Central memory CD4-positive, alpha-beta T cell (primary cell): ENCODE measurements around the gene NDFIP1.
A peak's percentile ranks its signal among the peaks of the same experiment; 100 is the strongest.

ENCODE experiments used
- DNase-seq: peaks from one replicate; pipeline ENCODE4 v3.0.0; 2022

Gene NDFIP1

DNA sequence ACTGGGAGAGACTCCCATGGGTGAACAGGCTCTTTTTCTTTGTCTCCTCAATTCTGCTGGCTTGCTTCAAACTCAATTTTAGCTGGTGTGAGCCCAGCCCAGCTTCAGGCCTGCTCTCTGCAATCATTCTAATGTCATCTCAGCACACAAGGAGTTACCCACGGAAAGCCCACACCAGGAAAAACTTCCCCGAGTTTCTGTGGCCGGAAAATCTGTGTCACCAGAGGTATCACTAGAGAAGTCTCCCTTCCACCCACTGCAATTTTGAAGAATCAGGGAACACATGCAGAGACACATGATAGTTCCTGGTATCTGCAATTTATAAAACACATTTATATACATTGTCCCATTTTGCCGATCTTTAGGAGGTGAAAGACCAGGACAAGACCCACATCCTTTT, 13.5 kb upstream of the NDFIP1 start:
- DNase-seq, result peak; percentile 26

DNA sequence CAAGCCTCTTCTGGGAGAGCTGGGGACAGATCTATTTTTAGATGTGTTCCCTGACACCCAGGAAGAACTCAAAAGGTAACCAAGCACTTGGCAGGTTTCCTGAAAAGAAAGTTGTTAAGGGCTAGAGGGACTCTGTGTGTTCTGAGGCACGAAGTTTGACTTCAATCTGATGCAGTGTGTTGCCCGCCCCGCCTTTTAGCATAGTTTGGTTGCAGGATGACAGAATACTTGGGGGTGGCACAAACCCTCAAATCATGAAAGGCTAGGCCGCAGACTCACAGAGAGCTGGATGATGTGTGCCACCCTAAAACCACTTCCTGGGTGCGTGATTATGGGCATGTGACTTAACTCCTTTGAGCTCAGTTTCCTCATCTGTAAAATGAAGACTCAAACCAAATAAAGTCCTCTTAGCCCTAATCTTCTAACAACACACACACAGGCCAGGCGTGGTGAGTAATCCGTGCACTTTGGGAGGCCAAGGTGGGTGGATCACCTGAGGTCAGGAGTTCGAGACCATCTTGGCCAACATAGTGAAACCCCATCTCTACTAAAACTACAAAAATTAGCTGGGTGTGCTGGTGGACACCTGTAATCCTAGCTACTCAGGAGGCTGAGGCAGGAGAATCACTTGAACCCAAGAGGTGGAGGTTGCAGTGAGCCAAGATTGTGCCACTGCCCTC, 12.8 kb upstream of the NDFIP1 start:
- DNase-seq, result peak; percentile 93

DNA sequence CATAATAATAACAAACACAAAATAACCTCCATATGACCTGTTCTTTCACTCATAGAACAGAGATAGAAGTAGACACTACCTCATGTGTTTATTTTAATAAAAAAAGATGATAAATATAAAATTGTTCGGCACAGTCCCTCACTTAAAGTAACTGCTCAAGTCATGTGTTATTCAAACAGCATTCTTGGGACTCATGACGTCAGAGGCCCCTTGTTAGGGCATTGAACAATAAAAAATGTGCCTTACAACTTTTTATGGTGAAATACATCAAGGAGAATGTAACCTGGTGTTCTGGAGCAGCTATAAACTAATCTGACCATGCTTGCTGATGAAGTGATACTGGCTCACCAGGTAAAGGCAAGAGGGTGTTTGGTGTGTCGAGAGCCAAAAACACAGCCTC, 12.2 kb upstream of the NDFIP1 start:
- DNase-seq, result peak; percentile 29

DNA sequence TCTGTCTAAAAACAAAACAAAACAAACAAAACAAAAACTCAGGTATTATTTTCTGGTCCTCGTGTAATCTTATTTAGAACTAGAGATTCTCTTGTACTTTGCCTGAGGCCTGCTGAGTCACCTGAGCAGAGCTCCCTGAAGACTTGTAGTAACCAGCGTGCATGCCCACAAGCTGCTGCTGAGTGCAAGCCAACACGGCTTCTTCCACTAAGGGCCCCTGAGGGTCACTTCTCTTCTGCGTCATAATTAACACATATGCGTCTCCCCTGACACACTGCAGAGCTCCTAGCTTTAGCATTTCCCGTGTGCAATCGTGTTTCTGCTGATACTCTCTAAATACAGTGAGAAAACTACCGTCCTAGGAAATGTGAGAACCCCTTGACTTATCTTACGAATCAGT, 10.9 kb upstream of the NDFIP1 start:
- DNase-seq, result no peak

DNA sequence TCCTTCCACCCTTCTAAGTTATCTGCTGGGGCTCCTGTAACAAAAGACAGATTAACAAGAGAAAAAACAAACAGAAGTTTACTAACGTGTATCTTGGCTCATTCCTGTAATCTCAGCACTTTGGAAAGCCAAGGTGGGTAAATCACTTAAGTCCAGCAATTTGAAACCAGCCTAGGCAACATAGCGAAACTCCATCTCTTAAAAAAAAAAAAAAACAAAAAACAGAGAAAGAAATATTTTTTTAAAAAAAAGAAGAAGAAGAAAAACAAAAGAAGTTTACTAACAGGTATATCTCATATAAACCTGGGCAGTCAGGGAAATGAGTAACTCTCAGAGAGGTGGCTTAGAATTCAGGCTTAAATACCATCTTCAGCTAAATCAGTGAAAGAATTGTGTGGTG, 10.3 kb upstream of the NDFIP1 start:
- DNase-seq, result no peak

DNA sequence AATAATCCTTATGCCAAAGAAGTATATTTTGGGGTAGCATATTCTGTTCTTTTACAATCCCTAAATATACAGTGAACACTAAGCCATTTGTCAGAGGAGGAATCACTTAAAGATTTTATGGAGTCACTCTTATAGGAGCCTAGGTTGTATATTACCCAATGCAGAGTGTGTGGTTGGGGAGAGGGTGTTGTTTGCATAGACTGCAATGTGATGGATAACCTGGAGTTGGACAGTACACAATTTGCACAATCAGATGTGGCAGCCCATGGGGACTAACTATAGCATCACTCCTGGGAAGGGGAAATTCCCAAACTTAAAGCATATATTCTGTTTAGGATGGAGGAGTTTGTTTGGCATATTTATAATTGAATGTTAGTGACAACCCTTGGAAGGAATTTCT, 9.6 kb upstream of the NDFIP1 start:
- no peak for DNase-seq

DNA sequence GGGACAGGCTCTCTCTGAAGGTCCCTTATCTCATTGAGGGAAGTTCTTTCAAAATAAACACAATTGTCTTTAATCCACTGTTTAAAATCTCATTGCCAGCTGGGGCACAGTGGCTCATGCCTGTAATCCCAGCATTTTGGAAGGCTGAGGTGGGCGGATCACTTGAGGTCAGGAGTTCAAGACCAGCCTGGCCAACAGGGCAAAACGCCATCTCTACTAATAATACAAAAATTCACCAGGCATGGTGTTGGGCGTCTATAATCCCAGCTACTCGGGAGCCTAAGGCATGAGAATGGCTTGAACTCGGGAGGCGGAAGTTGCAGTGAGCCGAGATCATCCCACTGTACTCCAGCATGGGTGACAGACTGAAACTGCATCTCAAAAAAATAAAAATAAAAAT, 8.3 kb upstream of the NDFIP1 start:
- no peak for DNase-seq

DNA sequence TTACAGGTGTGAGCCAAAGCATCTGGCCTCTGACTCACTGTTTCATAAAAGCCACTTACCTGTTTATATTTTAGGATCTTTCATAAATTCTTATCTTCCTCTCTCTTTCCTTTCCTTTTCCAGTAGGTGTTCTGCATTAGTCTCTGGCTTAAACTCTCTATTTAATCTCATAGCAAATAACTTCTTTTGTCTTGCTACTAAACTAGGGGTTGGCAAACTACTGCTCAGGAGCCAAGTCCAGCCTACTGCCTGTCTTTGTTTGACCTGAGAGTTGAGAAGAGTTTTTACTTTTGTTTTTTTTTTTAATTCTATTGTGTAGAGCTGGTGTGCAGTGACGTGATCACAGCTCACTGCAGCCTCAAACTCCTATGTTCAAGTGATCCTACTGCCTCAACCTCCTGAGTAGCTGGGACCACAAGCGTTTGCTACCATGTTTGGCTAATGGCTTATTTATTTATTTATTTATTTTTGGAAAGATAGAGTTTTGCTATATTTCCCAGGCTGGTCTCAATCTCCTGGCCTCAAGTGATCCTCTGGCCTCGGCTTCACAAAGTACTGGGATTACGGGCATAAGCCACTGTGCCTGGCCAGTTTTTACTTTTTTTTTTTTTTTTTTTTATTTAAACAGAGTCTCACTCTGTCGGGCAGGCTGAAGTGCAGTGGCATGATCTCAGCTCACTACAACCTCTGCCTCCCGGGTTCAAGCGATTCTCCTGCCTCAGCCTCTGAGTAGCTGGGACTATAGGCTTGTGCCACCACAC, 5.4 kb upstream of the NDFIP1 start:
- no peak for DNase-seq

DNA sequence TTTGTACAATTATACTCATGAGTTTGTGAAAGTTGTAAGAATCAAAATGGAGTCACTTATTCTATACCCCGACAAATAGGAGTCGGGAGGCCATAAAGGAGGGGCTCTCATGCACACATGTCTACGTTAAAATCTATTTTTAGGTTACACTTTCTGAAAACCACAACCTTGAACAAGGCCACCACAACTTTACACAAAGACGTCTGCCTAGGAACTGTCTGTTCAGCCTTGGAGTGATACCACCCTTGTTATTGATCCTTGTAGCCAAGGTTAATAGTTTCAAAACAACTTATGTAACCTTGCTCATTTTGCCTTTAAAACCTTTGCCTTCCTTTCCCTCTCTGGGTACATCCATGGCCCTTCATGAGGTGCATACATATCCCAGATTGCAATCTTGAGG, 4.1 kb upstream of the NDFIP1 start:
- DNase-seq, result peak; percentile 84

DNA sequence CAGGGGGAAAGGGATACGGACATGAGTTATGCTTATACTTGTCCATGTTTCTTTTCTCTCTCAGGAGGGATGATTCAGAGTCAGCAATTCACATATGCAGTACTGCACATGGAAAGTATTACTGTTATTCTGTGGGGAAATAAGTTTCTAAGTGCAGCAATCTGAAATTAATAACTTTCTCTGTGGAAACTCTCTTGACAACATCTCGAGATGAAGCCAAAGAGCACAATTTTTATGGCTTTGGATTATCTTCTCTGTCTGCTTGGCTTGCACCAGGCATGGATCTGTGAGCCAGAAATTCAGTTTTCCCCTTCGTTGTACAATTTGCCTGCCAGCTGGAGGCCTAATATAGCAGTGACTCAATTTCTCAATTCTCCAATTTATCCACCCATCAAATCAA, 2.5 kb upstream of the NDFIP1 start:
- DNase-seq, result no peak

DNA sequence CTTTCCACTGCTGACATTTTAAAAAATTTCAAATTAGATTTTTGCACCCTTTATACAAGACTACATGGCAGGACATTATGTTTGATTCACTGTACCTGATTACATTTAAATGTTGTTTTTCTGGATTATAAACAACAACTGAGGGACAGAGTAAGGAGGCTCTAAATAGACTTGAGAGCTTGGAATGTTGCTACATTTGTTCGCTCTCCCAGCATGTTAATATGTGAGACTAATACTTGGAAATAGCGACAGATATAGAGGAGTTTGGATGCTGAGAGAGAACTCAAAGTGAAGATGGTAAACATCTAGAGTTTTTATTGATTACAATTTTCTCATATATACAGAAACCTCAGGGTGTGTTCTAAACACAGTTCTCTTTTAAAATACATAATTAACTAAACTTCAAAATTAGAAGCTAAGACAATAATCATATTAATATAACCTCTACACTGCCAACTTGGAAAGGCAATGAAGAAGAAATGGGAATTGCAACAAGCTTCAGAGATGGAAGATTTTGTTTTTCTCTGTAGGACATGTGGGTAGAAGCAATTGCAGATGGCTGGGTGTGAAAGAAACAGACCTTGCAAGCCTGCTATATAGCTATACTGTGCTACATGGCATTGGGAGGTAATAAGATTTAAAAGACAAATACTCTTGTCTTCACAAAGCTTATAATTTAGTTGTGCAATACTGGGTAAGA, 1.4 kb upstream of the NDFIP1 start:
- no peak for DNase-seq

DNA sequence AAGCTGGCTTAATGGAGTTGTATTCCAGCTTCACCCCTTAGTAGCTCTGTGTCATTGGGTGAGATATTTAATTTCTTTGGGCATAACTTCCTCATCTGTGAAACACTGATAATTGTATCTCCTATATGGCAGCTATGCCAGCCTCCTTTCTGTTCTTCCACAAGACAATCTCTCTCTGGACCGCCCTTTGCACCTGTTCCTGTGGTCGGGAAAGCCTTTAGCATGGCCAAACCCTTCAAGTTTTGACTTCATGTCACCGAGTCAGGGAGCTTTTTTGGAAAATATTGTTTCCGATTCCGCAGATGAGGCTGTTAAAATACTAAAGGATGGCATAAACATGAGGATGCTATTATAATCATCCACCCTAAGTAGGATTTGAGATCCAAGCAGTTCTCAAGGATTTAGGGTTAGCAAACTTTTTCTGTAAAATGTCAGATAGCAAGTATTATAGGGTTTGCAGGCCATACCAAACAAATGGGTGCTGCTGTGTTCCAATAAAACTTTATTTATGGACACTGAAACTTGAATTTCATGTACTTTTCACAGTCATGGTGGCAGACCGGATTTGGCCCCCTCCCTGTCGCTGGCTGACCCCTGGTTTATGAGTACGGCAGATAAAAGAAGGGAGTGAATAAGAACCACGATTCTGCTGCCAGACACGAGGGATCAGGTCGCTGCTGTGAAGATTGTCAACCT, 695 bp upstream of the NDFIP1 start:
- DNase-seq, result no peak

DNA sequence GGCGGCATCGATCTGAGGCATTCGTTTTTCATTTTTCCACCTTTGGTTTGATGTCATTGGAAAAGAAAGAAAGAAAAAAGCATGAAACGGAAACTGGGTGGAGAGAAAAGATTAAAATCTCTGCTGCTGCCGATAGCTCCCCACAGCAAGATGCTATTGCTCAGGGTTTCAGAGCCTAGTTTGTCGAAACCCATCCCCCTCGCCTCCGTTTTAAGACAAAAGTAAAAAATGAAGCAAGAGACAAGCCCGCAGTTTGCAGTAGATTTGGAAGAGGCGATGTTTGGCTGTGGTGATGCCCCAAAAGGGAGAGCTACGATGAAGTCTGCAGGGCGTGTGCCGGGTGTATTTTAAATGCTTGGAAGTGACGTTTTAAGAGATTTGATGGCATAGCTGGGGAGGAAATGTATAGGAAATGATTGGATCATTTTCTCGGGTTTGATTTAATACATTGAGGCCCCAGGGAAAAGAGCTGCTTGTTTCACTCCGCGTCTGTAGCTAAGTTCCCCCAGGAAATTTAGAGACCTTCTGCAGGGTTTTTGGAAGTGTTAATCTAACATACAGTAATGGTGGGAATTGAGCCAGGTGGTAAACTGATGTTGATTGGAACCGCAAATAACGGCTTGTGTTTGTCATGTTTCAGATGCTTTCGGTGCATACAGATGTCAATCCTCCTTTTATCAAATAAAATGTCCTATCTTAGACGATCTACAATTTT, 909 bp downstream of the NDFIP1 start:
- DNase-seq, result peak; percentile 72

DNA sequence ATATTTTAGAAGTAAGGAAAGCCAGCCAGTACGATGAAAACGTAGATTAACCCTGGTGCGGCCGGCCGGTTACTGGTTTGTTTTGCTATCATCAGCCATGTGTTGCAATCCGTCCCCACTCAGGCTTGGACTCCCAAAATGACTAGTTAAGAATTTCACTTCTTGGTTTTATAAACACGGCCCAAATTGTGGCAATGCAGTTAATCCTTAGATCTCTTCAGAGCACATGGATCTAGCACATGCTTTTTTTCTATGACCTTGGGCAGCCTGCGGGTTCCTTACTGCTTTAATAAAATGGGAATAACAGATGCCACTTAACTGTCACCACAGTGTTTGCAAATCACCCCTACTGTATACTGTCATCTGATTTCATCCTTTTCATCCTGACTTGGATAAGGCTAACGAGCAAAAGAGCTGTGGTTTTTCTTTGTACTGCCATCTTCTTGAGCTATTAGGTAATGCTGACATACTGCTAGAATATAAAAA, 1.5 kb downstream of the NDFIP1 start:
- DNase-seq, result peak; percentile 28

DNA sequence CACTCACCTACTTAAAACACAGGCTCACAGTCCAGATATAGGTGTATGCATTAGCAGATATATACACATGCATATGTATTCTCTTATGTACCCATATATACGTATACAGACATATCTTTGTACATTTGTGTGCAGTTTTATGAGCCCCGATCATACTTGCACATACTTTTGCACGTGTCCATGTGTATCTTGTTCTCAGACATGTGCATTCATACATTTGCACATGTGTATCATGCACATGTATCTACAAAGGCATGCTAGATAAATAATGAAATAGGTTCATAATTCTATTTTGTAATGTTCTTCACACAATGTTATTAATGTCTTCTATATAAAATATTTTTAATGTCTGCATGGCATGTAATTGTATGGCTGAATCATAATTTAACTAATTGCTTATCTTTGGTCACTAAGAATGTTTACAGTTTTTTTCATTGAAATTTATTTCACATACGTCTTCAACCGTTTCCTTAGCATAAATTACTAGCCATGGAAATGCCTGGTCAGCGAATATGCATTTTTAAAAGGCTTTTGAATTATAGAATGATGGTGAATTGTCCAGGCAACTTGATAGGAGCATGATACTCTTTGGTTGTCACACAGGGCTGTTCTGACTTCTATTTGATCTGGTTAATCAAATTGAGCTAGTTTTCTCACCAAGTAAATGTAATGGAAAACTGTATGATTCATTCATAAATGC, 2.6 kb downstream of the NDFIP1 start:
- no peak for DNase-seq

DNA sequence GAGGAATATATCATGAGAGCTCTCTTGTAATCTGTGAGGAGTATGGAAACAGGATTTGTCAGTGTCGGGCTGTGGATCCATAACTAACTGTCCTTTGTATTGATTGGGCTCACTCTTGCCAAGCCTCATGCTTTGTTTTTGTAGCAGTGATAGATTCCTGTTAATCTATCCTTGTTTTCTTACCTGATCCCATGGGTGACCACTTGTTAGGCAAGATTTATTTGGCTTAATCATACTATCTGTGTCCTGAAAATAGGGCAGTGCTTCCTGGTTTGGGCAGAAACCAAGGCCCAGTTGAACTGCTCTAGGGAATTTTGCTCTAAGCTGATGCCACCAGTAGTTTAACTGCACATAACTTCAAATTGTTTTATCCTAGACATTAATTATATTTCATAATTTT, 6.1 kb downstream of the NDFIP1 start:
- no peak for DNase-seq

DNA sequence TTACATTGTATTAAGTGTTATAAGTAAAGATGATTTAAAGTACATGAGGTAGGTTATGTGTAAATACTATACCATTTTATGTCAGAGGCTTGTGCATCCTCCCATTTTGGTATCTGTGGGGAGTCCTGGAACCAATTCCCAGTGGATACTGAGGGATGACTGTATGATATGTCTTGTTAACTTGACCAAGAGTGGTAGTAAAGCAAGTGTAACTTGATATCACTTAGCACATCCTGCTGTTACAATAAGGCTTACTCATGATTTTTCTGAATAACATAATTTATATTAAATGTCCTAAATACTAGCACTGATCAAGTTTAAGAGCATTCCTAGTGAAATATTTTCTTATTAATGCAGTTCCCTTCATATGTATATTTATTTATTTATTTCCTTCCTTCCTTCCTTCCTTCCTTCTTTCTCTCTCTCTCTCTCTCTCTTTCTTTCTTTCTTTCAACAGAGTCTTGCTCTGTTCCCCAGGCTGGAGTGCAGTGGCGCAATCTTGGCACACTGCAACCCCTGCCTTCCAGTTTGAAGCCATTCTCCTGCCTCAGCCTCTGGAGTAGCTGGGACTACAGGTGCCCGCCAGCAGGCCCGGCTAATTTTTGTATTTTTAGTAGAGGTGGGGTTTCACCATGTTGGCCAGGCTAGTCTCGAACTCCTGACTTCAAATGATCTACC, 7.5 kb downstream of the NDFIP1 start:
- DNase-seq, result no peak

DNA sequence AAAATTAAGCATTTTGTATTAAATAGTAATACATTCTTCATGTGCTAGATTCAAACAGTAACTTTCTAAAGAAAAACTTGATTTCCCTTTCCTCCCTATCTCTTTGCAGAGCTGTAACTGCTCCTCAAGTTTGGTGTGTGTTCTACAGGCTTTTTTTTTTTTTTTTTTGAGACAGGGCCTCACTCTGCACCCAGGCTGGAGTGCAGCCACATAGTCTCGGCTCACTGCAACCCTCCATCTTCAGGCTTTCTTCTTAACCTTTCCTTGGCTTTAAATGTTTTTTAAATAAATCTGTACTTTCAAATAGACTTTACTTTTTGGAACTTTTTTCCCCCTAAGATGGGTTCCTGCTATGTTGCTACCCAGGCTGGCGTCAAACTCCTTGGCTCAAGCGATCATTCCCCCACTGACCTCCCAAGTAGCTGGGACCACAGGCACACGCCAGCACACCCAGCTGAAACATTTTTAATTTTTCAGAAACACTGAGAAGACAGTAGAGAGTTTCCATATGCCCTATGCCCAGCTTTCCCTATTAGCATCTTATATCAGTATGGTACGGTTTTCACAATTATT, 9.1 kb downstream of the NDFIP1 start:
- no peak for DNase-seq

DNA sequence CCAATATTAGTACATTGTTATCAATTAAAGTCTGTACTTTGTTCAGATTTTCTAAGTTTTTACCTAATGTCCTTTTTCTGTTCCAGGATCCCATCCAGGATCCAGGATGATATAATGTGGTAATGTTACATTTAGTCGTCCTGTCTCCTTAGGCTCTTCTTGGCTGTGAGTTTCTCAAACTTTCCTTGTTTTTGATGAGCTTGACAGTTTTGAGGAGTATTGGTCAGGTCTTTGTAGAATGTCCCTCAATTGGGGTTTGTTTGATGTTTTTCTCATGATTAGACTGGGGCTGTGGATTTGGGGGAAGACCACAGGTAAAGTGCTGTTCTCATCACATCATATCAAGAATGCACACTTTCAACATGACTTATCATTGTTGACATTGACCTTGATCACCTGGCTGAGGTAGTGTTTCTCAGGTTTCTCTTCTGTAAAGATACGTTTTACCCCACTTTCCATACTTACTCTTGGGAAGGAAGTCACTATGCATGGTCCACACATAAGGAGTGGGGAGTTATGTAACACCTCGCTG, 9.6 kb downstream of the NDFIP1 start:
- no peak for DNase-seq

DNA sequence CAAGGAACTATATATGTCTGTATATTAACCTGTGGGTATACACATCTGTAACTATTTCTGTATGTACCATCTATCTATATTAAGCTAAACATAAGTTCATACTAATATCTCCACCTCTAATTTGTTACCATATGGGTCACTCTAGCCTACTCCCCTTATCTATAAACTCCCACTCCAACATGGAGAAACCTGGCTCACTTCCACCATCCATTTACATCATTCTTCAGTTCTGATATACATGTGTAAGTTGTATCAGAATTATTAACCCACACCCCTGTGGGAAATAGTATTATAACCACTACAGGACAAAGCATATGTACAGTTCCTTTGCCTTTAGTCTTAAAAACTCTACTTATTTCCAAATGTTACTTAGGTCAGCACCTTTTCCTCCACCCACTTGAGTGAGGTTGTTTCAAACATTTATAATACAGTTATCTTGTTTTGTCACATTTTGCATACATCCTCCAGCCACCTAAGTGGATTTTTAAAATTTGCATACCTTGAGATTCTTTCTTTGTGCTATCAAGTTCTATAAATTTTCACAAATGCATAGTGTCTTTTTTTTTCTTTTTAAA, 10.6 kb downstream of the NDFIP1 start:
- no peak for DNase-seq
